Activated gamma-delta T cell treated with Interleukin-2 at 50 U/mL for 16 hours (primary cell): ENCODE measurements around the gene TEX2.

Experiments used
- DNase-seq: peaks from one replicate; pipeline ENCODE4 v3.0.0-alpha.2; 2020

Gene TEX2

GRCh38 chr17:64107500-64108236, 155.4 kb downstream of the TEX2 start:
- DNase-seq, result no peak

GRCh38 chr17:64106918-64107317, 156.1 kb downstream of the TEX2 start:
- no peak for DNase-seq

DNA sequence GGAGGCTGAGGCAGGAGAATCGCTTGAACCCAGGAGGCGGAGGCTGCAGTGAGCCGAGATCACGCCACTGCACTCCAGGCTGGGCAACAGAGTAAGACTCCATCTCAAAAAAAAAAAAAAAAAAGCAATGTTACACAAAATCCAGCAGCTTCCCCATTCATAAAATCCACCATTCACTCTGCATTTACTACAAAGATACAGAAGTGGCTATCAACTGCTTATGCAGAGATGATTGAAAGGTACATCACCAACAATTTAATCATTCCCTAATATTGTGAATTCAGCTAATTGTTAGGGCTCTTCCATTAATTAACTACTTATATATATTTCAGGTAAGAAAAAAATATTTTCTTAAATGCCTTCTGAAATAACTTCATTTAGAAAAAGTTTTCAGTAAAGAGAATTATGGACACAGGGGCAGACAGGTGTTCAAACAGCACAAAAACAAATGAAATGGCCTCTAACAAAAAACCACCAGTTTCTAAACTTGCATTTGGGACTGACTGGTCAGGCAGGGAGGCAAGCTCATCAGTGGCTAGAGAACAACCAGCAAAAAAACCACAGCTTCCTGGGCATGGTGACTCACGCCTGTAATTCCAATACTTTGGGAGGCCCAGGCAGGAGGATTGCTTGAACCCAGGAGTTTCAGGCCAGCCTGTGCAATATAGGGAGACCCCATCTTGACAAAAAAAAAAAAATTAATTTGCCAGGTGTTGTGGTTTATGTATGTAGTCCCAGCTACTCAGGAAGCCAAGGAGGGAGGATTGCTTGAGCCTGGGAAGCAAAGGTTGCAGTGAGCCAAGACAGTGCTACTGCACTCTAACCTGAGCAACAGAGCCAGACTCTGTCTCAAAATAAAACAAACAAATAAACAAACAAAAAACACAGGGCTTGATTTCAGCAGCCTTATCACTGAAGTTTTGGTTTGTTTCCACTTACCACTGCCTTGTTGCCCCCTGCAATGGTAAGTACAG, 159.4 kb downstream of the TEX2 start:
- no peak for DNase-seq

DNA sequence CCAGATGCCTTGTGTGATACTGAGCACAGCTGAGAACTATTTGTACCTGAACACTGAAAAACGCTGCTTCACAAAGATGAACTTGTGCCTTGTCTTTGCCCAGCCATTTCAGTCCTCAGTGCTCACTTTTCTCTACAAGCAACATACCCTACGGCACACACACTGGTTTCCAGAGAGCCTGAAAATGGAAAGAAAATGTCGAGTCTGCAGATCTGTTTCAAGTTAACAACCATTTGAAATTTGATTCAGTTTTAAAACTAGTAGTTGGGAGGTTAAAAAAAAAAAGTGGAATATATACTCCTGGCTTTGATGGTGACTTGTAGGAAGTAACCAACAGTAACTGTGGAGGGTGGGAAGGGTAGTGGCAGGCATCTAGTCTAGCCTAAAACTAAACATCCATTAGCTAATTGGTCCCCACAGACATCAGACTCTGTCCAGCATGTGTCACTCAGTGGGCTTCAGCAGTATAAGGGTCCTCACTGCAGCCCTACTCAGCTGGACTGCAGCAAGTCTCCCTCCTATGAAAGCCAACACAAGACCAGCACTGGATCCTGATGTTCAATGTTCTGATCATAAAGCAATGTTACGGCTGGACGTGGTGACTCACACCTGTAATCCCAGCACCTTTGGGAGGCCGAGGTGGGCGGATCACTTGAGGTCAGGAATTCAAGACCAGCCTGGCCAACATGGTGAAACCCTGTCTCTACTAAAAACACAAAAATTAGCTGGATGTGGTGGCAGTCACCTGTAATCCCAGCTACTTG, 160.3 kb downstream of the TEX2 start:
- DNase-seq, result no peak

DNA sequence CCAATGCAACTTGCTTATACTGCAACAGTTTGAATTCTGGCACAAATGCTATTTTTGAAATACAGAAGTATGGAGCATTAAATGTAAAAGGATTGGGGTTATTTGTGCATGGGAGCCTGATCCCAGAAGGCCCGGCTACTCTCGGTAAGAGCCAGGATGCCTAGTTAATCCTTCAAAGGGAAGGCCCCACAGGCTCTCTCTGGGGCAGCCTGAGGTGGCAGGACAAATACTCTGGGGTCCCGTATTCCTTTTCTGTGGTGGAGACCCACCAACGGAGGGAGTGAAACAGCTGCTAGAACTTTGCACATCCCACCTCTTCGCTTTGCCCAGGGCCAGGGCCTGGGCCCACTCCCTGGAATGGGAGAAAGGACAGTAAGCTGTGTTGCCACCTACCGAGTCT, 163.5 kb downstream of the TEX2 start:
- DNase-seq, result no peak
